ENCODE results near the gene LPP.
A peak's percentile ranks its signal among the peaks of the same experiment; 100 is the strongest.

LPP gene

DNA sequence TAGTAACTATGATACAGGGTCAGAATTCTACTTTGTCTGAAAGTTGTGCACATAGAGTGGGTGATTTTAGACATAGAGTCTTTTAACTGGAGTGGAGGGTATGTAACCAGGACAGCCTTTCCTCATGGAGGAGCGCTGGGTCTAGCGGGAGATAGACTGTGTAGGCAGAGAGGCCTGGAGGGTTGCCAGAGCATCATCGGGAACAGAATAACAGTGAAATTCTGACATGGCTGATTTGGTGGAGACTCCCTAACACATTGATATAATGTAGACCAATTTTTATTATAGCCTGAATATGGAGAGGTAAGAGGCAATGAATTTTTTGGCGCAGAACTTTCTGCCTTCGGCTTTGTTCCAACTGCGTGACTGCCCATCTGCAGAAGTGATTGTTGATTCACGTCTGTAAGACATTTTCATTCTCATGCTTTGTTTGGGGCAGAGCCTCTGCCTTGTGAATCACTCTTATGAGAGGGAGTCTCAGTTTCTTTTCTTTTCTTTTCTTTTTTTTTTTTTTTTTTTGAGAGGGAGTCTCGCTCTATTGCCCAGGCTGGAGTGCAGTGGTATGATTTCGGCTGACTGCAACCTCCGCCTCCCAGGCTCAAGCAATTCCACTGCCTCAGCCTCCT is 16.0 kb downstream of the LPP start:
- DNase-seq: peak in 10 of 51 donors; percentile 7 to 36 (median 18)

DNA sequence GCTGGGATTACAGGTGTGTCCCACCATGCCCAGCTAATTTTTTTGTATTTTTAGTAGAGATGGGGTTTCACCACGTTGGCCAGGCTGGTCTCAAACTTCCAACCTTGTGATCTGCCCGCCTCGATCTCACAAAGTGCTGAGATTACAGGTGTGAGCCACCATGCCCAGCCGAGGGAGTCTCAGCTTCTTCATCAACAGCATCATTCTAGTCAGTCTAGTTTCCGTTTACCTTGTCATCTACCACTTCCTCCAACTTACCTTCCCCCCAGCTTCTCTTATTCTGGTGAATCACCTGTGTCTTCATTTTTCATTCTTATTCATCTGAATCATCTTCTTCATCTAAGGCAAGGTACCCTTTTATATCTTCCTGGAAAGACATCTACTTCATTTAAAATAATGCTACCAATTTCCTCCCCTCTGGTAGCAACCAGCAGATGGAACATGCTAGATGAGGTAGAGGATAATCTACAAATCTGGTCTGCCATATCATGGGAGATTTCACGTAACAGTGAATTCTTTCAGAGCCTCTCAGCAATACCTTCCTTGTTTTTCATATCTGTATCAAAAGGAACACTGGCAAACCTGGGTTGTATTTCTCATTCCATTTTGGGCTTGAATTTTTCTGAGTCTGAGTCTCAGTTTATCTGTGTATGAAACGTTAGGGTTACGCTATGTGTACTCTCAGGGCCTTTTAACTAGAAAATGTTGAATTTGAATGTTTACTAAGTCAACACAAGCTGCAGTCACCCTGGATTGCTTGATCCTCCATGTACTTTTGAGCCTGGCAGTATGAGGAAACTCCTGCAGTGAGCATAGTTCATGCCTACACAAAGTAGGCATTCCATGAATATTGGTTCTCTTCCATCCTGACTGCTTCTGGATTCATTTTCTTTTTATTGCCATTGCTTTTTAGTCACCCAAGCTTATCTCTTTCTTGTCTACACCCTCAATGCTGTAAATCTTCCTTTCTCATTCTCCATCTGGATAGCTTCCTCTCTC is 16.8 kb downstream of the LPP start:
- DNase-seq: no peak

DNA sequence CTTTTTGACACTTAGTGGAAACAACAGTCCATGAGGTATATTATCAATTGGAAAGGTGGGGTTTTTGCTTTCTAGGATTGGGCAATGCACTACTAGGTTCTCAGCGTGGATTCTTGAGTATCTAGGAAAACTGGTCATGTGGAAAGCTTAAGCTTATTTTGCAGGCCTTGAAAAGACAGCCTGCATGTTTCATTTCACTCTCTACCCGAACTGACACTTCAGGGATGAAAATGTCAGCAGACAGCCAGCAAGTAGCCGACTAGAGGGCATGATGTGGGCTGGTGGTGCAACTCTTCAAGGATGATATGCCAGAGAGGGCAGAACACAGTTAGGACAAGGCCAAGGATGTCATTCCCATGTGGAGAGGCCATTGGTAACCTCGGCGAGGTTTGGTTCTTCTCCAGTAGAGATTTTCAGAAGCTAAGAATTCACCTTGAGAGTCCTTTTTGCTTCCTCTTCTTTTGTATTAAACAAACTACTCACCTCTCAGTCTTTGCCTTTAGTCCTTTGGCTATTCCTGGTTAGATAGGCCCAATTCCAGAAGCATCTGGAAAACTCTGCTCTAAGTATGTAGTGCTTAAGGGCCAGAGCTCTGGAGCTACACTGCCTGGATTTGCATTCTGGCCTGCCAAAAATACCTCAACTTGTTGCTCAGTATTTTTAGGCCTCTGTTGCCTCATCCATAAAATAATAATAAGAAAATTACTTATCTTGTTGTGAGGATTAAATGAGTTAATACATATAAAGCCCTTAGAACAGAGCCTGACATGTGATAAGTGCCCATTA is 17.9 kb downstream of the LPP start:
- DNase-seq: no peak

DNA sequence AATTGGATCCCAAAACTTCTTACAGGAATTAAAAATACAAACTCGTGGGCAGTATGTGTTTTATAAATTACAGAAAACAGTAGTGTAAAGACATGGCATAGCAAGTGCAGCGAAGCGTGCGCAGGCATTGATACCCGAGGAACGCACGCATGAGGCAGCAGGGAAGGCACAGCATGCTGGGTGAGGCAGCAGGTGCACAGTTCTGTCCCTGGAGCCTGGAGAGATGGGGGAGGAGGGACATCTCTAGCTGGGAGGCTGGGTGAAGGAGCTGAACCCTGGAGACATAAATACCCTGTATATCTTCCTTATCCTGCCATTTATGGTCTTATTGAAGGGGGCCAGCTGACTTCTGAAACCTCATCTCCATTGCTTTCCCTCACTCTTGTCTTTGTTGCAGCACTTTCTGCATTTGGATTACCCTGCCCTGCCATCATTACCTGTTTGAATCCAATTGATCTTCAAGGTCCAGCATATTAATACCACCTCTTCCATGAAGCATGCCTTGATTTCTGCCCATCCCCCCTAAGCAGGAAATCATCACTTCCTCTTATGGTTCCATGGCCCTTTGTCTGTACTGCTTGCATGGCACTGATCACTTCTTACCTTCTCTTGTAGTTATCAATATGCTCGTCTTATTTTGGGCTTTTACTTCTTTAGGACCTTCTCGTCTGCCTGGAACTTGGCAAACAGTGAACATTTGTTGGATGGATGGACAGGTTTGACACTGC is 20.5 kb downstream of the LPP start:
- DNase-seq: no peak

DNA sequence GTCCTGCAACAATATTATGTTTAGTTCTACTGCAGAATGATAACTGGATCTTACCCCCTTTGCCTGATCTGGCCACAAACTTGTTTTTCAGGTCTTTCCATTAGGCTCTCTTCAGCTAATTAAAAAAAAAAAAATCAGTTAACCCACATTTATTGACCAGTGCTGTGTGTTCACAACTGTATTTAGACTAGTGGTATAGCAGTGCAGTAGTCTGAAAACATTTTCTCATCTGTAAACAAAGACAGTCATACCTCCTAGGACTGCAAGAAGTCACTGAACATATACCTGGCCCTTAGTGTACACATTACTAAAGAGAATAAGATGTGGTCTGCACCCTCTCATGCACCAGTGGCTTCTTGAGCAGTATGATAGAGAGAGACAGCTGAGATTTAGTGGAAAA is 22.5 kb downstream of the LPP start:
- no peak for DNase-seq

DNA sequence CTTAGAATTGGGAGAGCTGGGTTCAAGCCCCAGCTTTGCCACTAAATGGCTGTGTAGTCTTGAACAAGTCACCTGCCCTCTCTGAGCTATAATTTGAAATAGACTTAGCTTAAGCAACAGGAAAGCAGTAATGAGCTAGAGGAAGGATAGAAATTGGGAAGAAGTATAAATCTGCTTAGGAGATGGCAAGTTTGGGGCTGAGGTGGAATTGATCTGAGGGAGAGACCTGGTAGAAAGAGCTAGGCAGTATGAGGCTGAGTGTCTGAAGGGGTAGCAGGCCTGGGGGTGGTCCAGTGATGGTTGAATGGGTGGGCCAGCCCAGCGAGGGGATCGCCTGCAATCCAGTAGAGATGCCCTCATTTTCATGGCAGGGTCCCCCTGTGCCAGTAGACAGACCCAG is 22.9 kb downstream of the LPP start:
- no peak for DNase-seq

DNA sequence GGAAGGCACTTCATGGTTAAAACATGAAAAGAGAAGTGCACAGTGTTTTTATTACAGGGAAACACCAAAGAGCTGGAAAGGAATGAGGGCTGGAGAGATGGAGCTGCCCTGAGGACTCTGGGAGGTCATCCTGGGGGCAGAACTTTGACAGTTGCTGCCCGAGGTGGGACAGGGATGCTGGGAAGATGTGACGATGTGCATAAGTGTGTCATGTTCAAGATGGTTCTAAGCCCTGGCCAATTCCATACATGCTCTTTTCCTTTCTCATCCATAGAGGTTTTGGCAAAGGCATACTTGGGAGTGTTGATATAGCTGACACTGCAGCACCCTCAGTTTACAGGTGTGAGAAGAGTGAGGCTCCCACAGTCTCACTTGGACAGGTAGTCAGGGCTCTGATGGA is 23.8 kb downstream of the LPP start:
- DNase-seq: no peak

DNA sequence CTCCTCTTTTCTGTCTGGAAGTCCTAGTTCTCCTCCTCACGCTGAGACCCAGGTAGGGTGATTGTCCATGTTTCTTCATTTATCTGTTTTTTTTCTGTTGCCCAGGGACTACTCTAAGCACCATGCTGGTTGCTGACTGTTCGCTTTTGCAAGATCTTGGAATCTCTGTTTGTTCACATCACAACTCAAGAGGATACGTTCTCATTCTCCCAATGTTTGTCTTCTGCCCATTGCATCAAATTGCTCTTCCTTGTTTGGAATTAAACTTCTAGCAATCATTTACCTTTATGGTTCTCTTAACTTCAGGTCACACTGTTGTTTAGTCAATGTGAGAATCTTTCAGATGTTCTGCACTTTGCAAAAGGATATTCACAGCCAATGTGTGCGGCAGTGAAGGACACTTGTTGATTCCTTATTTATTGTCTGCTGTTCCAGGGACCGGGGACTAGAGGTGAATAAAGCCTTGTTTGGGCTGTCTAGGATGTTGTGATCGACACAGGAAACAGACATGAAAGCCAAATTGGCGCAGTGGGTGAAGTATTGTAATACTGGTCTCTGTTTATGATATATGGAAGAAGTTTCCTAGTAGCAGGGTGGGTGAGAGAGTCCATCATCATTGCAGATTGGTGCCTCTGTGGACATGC is 24.5 kb downstream of the LPP start:
- no peak for DNase-seq

DNA sequence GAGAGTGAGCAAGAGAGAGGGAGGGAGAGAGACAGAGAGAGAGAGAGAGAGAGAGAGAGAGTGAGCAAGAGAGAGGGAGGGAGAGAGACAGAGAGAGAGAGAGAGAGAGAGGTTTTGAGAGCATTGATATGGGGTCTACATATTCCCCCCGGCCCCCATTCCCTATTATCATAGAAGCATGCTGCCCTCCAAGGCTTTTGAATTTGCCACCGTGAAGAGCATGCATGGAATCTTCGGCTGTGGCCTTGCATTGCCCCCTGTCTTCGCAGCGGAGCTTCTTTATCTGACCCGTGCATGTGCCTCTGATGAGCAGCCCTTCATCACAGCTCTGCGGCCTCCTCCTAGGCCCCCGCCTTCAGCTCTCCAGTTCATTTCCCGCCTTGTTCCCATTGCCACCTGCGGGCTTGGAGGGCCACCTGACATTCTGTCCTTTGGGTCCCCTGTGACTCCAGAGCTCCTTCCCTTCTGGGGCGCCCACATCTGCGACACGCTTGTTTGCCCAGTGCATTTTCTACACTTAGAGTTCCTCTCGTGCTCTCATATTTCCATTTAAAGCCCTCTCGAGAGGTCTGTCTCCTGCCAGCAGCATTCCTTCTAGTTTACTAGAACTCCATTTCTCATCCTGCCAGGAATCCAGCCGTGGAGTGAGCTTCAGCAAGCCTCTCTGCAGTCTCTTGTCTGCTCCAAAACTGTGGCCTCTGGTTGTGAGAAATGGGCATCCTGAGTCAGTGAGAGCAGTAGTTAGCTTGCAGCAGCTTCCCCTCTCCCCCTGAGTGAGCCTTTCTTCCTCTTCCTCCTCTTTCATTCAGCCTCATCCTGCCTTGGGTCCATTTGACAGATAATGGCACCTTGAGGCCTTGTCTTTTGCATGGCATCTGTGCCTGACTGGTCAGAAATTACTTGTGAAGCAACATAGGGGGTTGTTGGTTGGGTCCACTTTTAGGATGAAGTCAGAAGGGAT is 25.3 kb downstream of the LPP start:
- DNase-seq: peak in 1 of 51 donors; percentile 21

DNA sequence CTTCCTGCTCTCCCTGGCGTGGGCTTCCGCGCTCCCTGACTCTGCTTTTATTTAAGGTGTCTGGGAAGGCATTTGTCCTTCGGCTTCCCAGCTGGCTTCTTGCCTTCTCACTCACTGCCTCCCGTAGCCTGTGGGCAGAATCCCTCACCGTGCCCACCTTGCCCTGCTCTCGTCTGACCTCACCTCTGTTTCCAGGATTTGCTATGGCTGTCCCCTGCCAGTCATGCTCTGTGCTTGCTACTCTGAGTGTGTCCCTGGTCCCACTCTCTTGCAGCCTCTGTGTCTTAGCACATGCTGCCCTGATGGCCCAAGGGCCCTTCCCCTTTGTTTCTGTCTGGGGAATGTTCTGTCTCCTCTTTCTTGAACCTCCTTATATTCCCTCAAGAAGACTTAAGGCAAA is 26.2 kb downstream of the LPP start:
- no peak for DNase-seq

DNA sequence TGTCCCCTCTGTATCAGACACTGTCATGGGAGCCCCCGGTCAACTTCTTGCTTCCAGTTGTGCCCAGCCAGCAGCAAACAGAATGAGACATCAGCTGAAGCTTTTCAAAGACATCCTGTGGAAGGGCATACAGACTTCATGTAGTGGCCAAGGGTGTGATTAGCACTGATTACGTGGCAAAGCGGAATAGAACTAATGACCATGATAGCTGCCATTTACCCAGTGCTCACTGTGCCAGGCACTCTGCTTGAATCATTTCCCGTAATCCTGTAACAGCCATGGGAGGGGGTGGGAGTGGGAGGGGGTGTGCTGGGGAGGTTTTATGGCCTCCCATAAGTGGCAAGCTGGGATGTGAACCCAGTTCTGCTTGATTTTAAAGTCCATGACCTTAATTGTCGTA is 29.5 kb downstream of the LPP start:
- DNase-seq: no peak

DNA sequence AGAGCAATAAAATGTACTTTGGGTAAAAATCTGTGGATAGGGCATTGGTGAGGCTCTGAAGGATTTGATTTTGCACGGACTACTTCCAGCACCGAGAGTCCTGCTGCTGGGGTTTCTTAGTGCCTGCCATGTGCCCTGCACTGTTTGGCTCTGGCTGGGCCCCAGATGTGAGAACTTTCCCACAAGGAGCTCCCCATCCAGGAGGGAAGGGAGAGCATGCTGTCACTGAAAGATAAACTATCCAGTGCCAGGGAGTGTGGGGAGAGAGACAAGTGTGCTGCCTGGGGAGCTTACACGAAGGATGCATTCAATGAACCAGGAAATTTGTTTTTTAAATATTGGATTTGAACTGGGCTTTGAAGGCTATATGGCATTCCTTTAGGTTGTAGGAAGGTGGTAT is 30.2 kb downstream of the LPP start:
- no peak for DNase-seq

DNA sequence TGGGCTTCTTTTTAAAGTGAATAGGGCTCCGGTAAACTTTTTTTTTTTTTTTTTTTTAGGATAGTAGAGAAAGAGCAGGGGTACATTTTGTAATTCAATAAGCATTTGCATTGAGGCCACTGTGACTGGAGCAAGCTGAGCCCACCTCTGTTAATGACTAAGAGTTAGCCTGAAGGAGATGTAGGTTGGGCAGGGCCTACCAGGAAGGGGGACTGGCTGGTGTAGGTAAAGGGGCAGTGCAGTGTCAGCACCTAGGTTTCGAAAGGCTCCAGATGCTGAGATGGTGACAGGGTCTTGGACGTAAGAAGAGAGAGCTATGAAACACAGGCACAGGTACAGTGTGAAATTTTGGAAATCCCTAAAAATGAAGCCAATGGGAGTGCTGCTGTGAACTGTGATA is 30.7 kb downstream of the LPP start:
- no peak for DNase-seq

DNA sequence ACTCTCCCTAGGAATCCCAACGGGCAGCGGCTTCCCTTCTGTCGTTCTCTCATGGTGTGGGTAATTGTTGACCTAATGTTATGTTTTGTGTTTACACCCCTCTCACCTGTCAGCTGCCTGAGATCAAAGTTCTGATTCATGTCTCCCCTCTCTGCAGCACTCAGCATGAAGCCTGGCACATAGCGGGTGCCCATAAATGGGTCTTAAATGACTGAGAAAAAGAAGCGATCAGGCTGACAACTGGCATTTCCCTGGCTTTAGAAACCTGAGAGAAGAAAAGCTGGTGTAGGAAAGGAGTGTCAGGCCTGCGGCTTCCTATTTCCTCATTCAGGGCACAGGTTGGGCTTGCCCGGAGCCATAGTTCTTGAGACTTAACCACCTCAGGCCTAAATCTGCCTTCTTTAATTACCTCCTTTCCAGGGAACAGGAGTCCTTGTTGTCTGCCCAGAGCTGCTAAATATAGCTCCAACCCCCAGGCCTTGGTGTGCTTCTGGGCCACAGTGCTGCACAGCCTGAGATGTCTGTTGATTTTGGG is 31.8 kb downstream of the LPP start:
- no peak for DNase-seq

DNA sequence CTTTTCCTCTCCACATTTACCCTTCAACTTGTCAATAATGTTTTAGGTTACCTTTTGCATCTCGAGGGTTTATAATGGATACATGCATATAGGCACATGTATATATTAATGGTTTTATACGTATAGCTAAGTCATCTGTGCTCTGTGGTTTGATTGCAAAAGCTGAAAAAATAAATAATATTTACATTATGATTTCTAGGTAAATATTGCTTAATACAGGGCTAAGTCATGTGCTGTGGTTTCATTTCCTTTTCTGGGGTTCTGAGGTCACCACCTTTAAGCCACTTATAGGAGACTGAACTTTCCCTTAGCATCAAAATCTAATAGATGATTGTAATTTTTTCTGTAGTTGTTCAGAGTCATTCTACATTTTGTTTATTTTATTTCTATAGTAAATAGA is 33.1 kb downstream of the LPP start:
- no peak for DNase-seq

DNA sequence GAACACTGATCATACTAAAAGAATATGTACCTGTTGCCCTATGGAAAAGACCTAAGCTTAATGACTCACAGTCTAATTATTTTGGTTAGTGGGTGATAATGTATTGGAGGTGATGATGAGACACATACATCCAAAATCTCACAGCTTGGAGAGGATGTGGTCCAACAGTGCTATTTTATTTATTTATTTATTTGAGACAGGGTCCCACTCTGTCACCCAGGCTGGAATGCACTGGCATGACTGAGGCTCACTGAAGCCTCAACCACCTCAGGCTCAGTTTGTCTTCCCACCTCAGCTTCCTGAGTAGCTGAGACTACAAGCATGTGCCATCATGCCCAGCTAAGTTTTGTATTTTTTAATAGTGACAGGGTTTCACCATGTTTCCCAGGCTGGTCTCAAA is 35.0 kb downstream of the LPP start:
- no peak for DNase-seq

DNA sequence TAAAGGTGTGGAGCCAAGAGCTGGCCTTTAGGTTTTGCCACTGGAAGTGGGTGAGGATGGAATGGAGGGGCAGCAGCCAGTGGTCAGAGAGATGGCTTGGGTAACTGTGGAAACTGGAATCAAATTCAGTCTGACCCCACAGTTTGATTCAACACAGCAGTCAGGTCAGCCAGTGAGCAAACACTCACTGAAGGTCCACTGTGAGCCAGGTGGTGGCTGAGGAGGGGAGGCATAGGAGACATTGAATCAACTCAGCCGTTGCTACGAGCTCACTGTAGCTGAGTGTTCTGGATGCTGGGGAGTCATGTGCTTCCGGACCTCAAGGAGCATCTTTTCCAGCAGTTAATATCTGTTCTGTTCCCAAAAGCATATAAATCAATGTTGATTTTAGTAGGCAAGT is 37.5 kb downstream of the LPP start:
- no peak for DNase-seq

DNA sequence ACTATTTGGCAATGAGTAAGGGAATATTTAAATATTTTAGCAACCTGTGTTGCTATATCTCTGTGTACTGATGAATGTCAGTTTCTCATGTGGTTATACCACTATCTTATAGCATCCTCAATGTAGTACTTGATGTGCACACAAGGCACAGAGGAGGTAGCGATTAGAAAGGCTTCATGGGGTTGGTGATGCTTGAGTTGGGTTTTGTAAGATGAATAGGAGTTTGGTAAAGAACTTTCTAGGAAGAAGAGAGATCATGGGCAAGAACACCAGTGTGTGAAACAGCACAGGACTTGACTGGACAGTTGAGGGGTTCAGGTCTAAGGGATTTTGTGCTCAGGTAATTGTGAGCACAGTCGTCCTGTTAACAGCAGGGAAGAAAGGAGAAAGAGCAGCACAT is 38.1 kb downstream of the LPP start:
- DNase-seq: no peak

DNA sequence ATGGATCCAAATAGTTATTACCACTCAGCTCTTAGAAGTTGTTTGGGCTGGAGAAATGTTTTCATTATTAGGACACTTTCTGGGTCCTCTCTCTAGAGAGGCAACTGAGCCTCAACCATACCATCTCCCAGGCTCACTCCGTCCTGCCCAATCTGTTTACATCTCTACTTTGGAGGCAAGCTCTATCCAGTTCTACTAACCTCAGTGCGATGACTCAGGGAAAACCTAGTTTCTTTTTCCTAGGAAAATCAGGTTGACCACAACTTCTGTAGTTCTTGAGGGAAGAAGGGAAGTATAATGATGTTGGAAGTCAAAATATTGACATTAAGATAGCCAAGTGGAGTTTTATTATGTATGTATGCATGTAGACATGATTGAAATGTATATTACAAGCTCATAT is 40.4 kb downstream of the LPP start:
- DNase-seq: no peak
